Activated naive CD4-positive, alpha-beta T cell treated with anti-CD3 and anti-CD28 coated beads, Interleukin-2, amount 50 U/mL, for 72 hours (primary cell): ENCODE results near the gene KRTAP10-4. TPM values are rescaled to one million over a fixed set of nuclear protein-coding genes. Genes with fewer than 3 reads are reported as not detected.
A peak's percentile ranks its signal among the peaks of the same experiment; 100 is the strongest.

Experiments used
- ATAC-seq, 2 donors: fragments of 150-1000 bp; cut with Tn5 transposase; 2 replicates each; pipeline ENCODE4 v1.10.0; 2021; ENCODE audit warnings: mild to moderate bottlenecking in 2 of 2, moderate library complexity in 2 of 2
- DNase-seq, 2 donors: peaks; one replicate each; pipeline ENCODE4 v3.0.0; 2021 to 2022; ENCODE audit warnings: low spot score in 2 of 2
- H3K27ac Mint-ChIP-seq, 2 donors: one replicate each; pipeline ENCODE4 v1.8.0; 2022; ENCODE audit warnings: mild to moderate bottlenecking in 2 of 2, mixed read lengths in 2 of 2
- H3K36me3 Mint-ChIP-seq, 2 donors: one replicate each; pipeline ENCODE4 v1.8.0; 2022; ENCODE audit warnings: mixed read lengths in 2 of 2
- H3K9me3 Mint-ChIP-seq, 2 donors: one replicate each; pipeline ENCODE4 v1.8.0; 2022; ENCODE audit warnings: mixed read lengths in 2 of 2
- total RNA-seq, 2 donors: library from RNA; stranded (reverse); gene quantifications; one replicate each; pipeline ENCODE4 v1.2.3, GENCODE V29; 2022

The KRTAP10-4 gene
- total RNA-seq, 2 donors from 2014 or later, result not detected

DNA sequence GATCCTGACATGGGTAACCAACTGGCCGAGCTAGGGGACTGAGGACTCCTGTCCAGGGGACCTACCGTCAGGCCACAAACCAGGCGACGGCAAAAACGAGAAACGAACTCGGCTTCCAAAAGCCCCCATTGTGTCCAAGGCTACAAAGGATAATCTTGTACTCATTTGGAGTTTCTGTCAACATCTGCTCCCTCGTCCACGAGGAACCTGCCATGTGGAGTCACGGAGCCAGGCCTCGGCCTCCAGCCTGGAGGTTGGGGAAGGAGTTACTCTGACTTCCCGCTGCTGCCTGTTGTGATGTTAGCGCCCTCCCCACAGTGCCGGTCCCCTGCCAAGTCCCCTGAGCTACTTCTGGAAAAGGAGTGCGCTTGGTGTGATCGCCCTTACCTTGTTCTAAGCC lies 40.8 kb upstream of the KRTAP10-4 start:
- no peaks in the 10 kb centered on the region for H3K9me3 Mint-ChIP-seq
- no peak for ATAC-seq
- H3K36me3 Mint-ChIP-seq, result no peaks in the 10 kb centered on the region
- no peak overlapping the region for H3K27ac Mint-ChIP-seq
- peak in 1 of 2 donors; percentile 40 for DNase-seq

DNA sequence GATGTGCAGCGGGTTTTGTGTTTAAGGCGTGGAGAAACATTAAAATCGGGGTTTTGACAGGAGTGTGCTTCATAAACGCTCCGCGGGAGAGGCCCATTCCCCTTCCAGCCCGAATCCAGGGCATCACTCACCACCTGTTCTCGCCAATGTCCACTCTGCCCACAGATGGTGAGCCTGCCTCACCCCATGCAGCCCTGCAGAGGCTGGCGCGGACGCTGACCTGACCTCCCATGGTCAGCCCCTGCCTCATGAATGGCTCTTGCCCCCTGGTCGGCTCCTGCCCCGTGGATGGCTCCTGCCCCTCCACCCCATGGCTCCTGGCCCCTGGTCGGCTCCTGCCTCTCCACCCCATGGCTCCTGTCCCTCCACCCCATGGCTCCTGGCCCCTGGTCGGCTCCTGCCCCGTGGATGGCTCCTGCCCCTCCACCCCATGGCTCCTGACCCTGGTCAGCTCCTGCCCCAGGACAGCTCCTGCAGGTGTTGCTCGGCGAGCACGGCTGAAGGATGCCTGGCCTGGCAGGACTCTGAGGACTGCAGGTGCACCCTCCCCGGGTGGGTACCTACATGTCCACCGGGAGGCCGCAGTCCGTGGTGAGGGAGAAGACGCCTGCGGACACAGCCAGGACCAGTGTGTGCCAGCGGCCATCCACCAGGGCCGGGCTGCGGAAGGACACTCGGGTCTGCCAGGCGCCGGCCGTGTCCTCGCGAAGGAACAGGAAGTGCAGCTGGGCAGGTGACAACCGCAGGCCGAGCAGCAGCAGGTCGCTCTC lies 40.2 kb upstream of the KRTAP10-4 start:
- no peak for ATAC-seq
- no peaks in the 10 kb centered on the region for H3K36me3 Mint-ChIP-seq
- no peaks in the 10 kb centered on the region for H3K9me3 Mint-ChIP-seq
- H3K27ac Mint-ChIP-seq, result no peak overlapping the region
- DNase-seq, result peak in 1 of 2 donors; percentile 50

DNA sequence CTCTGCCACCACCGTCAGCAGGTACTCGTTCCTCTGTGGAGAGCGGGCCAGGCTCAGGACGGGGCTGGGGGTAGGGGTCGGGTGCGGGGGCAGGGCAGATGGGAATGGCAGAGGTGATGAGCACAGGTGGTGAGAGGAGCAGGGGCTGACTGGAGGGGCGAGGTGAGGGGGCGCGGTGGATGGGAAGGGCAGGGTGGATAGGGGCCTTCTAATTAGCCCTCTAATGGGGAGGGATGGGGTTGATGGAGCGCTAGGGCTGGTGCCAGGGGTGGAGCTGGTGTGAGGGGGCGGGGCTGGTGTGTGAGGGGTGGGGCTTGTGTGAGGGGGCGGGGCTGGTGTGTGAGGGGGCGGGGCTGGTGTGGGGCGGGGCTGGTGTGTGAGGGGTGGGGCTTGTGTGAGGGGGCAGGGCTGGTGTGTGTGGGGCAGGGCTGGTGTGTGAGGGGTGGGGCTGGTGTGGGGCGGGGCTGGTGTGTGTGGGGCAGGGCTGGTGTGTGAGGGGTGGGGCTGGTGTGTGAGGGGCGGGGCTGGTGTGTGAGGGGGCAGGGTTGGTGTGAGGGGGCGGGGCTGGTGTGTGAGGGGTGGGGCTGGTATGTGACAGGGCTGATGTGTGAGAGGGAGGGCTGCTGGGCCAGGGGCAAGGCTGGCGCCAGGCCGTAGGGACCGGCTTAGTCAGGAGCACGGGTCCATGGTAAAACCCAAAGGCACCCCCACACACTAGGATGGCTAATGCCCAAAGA lies 39.5 kb upstream of the KRTAP10-4 start:
- no peaks in the 10 kb centered on the region for H3K36me3 Mint-ChIP-seq
- ATAC-seq (peak; percentile 22 to 39), DNase-seq (no peak)
- no peak overlapping the region for H3K27ac Mint-ChIP-seq
- H3K9me3 Mint-ChIP-seq, result no peaks in the 10 kb centered on the region

DNA sequence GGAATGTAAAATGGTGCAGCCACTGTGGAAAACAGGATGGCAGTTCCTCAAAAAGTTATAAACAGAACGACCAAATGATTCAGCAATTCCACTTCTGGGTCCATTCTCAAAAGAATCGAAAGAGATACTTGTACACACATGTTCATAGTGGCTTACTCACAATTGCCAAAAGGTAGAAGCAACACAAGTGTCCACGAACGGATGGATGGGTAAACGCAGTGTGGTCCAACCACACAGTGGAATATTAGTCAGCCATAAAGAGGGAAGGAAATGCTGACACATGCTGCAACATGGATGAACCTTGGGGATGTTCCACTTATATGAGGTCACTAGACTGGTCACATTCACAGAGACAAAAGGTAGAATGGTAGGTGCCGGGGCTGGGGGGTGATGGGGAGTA lies 38.8 kb upstream of the KRTAP10-4 start:
- ATAC-seq (peak; percentile 46 to 77), DNase-seq (peak in 1 of 2 donors; percentile 26)
- no peaks in the 10 kb centered on the region for H3K9me3 Mint-ChIP-seq
- H3K27ac Mint-ChIP-seq, result no peak overlapping the region
- no peaks in the 10 kb centered on the region for H3K36me3 Mint-ChIP-seq

DNA sequence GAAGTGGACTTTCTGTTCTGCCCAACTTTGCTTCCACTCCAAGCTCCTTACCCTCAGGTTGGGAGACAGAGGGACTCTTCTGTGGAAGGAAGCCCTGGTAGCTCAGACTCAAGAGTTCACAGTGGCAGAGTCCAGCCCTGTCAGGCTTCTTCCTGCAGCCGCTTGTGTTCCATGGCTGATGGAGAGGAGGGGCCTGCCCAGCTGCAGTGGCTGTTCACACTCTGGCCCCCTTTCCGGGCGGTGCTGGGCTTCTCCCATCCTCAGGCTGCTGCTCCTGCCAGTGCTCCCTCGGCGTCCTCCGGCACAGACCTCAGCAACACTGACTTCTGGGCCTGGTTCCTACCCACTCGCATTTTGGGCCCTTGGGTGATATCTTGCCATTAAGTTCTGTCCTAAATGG lies 37.6 kb upstream of the KRTAP10-4 start:
- DNase-seq, result no peak
- no peak for ATAC-seq
- H3K9me3 Mint-ChIP-seq, result no peaks in the 10 kb centered on the region
- no peaks in the 10 kb centered on the region for H3K36me3 Mint-ChIP-seq
- no peak overlapping the region for H3K27ac Mint-ChIP-seq

DNA sequence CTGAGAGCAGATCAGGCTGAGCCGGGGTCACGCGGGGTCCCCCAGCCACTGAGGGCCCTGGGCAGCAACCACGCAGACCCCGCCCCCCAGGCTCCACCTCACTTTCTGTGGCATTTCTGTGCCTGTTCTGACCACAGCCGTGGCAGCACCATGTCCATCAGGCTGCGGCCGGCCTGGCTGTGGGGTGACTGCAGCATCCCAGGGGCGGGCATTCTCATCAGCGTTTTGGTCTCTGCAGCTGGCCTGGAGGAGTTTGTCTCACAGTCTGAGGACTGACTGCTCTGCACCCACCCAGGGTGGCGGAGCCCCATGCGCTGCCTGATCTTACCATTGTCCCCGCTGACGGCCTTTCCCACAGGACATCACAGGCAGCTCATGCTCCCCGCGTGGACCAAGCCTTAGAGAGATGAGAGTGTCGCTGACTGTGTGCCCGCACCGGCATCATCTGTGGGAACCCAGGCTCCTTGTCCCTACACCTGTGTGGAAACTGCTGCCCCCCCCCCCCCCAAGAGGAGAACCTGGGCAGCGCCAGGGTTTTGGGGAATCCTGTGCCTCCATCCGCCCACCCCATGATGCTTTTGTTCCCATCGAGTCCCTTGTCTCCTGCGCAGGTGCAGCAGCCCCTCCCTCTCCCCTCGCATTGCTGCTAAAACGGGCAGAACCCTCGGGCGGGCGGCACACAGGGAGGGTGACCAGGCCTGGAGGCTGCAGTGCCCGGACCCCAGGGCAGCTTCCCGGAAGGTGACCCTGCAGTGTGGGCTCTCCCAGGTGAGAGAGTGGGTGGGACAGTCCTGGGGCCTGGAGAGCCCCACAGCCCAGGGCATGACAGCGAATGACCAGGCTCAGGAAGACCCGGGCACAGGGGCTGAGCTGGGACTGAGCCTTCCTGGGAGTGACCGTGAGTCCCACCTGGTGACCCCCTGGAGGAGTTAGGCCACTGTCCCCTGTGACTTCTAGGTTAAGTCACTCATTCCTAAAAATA lies 35.3 kb upstream of the KRTAP10-4 start:
- H3K36me3 Mint-ChIP-seq, result no peaks in the 10 kb centered on the region
- DNase-seq (peak in 1 of 2 donors; percentile 31), ATAC-seq (no peak)
- no peaks in the 10 kb centered on the region for H3K9me3 Mint-ChIP-seq
- no peak overlapping the region for H3K27ac Mint-ChIP-seq

DNA sequence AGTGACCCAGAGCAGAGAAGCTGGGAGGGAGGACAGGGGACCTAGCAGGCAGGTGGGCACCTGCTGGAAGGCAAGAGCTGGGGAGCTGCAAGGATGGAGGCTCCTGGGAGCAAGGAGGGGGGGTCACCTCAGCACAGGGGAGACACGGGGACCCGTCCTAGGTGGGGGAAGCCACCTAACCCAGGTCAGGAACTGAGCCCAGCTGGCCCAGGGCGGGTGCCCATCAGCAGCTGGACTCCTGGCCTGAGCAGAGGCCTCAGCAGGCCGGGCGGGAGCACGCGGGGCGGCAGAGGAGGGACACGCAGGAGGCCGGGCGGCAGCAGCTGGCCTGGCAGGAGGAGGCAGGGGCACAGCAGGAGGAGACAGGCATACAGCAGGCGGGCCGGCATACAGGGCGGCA lies 34.5 kb upstream of the KRTAP10-4 start:
- ATAC-seq (no peak), DNase-seq (peak in 1 of 2 donors; percentile 37)
- H3K27ac Mint-ChIP-seq, result no peak overlapping the region
- H3K36me3 Mint-ChIP-seq, result no peaks in the 10 kb centered on the region
- H3K9me3 Mint-ChIP-seq, result no peaks in the 10 kb centered on the region

DNA sequence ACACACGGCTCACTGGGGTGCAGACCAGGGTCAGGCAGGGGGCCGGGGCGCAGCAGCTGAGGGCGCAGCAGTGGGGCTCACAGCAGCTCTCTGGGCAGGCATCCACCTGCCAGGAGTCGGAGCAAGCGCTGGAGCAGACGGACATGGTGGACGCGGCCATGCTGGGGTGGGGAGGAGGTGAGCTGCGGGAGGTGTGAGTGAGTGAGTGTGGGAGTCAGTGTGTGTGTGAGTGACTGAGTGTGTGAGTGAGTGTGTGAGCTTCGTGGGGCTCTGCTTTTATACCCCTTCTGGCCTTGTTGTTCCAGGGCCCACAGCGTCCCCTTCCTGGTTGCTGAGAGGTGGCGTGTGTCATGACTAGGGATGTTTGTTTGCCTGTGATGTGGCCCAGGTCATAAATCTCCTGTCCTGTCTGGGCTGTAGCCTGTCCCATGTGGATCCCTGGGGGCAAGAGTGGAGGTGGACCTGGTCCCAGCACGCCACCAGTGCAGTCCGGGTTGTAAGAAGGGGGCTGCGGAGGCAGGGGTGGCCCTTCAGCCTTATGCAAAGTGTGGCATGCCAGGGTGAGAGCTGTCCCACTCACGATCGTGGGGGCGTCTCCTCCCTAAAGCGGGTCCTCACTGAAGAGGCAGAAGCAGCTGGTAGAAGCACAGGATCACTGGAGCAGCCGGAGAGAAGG lies 33.4 kb upstream of the KRTAP10-4 start, which contains the start of gene KRTAP10-1:
Gene KRTAP10-1, minus strand, starts transcription at position 205 of the 676 bp plus-strand sequence. Its CDS starts 45 bp downstream, at position 160.
- DNase-seq (peak in 1 of 2 donors; percentile 49), ATAC-seq (no peak)
- no peaks in the 10 kb centered on the region for H3K36me3 Mint-ChIP-seq
- H3K9me3 Mint-ChIP-seq, result no peaks in the 10 kb centered on the region
- H3K27ac Mint-ChIP-seq, result peak within 1 kb of the TSS in 1 of 2 donors; percentile 39

DNA sequence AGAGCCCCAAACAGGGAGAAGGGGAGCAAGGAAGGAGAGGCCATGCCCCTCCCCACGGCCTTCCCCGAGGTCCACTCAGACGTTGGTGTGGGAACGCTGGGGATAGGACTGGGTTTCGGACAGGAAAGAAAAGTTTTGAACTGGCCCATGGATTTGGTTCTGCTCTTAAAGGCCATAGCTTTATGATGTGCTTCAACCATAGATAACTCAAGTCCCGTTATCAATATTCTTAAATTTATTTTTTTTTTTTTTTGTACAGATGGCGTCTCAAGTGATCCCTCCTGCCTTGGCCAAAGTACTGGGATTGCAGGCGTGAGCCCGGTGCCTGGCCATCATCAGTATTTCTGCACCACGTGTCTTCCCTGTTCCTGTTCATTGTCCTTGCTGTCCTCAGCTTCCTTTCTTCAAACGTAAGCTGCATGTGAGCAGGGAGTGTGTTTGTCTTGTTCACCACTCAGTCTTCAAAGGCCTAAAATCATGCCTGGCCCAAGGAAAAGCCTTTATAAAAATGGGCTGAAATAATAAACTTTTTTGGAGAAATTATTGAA lies 32.7 kb upstream of the KRTAP10-4 start:
- no peaks in the 10 kb centered on the region for H3K36me3 Mint-ChIP-seq
- ATAC-seq, result no peak
- no peak for DNase-seq
- no peak overlapping the region for H3K27ac Mint-ChIP-seq
- peaks cover 0 to 4% of the 10 kb centered on the region in 2 donors for H3K9me3 Mint-ChIP-seq

DNA sequence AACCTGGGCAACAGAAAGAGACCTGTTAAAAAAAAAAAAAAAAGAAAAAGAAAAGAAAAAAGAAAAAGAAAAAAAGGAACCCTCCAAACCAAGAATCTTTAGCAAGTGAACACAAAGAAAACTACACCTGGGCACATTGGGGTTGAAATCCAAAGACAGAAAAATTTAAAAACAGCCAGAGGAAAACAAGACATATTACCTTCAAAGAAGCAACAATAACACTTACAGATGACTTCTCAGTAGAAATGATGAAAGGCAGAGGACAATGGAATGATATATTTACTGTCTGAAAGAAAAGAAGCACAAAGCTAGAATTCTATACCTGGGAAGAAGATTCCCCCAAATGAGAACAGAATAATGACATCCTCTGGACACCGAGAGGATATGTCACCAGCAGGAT lies 30.8 kb upstream of the KRTAP10-4 start:
- no peak for ATAC-seq
- Mint-ChIP-seq H3K27ac (no peak overlapping the region), H3K36me3 (peaks cover 14 to 15% of the 10 kb centered on the region in 2 donors), H3K9me3 (peaks cover 13 to 18% of the 10 kb centered on the region in 2 donors)
- DNase-seq, result no peak

DNA sequence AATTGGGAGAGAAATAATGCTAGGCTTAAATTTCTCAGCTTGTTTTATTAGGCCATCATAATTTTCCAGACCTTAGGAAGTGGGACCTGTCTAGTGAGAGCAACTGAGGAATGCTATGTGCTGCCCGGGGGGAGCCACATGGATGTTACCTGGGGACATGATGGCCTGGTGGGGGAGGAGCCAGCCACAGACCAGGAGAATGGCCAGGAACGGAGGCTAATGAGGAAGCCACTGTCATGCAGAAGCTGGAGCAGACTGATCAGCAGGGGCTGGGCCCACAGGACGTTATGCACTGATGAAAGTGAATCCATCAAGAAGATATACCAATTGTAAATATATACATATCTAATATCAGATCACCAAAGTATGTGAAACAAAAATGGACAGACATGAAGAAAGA lies 29.0 kb upstream of the KRTAP10-4 start:
- H3K9me3 Mint-ChIP-seq, result peaks cover 15 to 19% of the 10 kb centered on the region in 2 donors
- no peak overlapping the region for H3K27ac Mint-ChIP-seq
- ATAC-seq (no peak), DNase-seq (no peak)
- H3K36me3 Mint-ChIP-seq, result peaks cover 17 to 21% of the 10 kb centered on the region in 2 donors

DNA sequence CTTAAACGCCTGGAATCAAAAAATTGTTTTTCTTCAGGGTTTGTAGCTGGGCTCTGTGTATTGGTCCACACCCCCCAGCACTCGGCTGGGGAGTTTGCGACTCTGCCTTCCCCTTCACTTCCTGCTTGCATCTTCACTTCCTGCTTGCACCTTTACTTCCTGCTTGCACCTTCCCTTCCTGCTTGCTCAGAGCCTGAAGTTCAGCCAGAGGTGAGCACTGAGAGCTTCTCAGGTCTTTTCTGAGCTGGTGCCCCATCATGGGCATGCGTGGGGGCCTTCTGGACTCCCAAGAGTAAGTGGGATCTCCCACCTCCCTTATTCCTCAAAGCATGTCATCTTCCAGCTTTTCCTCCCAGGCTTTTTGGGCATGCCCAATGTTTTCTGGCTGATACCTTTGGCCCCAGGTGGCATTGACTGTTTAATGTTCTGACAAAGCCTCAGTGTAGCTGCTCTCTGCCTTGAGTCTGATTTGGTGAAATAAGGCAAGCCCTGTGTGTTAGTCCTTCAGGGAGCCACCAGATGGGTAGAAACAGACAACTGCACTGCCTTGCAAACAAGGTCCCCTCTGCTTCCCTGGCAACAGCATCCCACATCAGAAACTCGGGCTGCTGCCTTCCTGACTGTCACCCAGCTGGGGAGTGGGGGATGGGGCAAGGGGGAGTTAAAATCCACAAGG lies 25.7 kb upstream of the KRTAP10-4 start:
- H3K27ac Mint-ChIP-seq, result peak overlapping the region; percentile 87 to 96
- peaks cover 19 to 21% of the 10 kb centered on the region in 2 donors for H3K36me3 Mint-ChIP-seq
- DNase-seq (peak in 1 of 2 donors; percentile 48), ATAC-seq (peak in 1 of 2 donors; percentile 83)
- H3K9me3 Mint-ChIP-seq, result peaks cover 15 to 20% of the 10 kb centered on the region in 2 donors

DNA sequence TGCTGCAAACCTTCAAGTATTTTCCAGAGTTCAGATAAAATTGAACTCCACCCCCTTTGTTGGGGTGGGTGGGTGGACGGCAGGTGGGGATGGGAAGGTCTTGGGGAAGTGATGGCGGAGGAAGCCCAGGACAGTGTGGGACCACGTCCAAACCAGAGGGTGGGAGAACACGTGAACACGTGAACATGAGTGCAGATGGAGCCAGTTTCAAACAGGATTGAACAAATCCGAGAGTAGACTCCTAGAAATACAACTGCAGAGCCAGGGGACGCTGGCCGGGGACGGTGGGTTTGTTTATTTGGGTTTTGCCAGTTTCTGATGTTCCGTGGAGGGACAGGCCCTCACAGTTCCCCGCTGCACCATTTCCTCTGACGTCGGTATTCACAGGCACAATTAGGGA lies 25.1 kb upstream of the KRTAP10-4 start:
- Mint-ChIP-seq H3K36me3 (peaks cover 21 to 25% of the 10 kb centered on the region in 2 donors), H3K27ac (peak overlapping the region in 1 of 2 donors; percentile 96), H3K9me3 (peaks cover 15 to 26% of the 10 kb centered on the region in 2 donors)
- peak in 1 of 2 donors; percentile 50 for DNase-seq
- no peak for ATAC-seq

DNA sequence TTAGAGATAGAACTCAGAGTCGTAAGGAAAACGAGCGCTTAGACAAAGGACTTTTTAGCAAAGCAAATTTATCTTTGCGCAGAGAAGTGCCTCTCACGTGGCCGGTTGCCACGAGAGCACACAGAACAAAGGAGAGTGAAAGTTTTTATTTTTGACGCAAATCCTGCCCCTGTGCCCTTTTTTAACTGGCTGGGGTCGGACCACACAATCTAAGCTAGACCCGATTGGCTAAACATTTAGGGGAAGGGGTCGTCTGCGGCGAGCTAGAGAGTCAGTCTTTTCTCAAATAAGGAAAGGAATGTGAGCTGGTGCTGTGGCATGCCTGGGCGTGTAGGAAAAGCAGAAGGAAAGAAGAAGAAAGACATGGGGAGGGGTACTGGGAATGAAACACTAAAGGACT lies 24.6 kb upstream of the KRTAP10-4 start:
- no peak for ATAC-seq
- H3K27ac Mint-ChIP-seq, result peak overlapping the region; percentile 0 to 19
- peaks cover 21 to 26% of the 10 kb centered on the region in 2 donors for H3K36me3 Mint-ChIP-seq
- DNase-seq, result no peak
- peaks cover 15 to 29% of the 10 kb centered on the region in 2 donors for H3K9me3 Mint-ChIP-seq
